Measurements from ENCODE around the gene SMIM10L2A.

SMIM10L2A gene

DNA sequence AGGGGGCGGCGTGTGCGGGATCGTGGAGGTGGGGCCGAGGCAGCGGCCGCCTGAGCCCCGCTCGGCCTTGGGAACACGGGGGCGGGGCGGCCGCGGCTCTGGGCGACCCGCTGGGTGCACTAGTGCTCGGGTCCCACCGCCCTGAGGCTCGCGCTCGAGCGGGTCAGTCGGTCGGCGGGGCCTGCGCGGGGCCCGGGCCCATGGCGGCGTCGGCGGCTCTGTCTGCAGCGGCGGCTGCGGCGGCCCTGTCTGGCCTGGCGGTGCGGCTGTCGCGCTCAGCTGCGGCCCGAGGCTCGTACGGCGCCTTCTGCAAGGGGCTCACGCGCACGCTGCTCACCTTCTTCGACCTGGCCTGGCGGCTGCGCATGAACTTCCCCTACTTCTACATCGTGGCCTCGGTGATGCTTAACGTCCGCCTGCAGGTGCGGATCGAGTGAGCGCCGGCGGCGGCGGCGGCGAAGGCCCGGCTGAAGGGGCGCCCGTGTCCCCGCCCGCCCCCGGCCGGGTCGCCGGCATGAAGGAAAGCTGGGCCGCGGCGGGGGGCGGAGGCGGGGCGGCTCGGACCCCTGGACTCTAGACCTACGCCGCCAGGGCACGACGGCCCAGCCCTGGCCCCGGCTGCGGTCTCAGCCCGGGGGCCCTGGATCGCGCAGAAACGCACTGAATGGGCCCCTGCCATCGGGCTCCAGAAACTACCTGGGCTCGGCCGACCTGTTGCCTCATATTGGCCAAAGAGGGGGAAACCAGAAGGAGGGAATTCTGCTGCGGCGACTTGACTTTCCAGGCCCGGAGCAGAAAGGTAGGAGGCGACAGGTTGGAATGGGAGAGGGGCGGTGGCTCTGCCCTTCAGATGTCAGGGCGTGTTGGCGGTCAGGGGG, at the start of gene SMIM10L2A:
SMIM10L2A (plus strand) TSS at position 13 of the 878 bp plus-strand sequence; CDS start at position 201, 188 bp downstream.
- TF ChIP-seq, protein P1, sequence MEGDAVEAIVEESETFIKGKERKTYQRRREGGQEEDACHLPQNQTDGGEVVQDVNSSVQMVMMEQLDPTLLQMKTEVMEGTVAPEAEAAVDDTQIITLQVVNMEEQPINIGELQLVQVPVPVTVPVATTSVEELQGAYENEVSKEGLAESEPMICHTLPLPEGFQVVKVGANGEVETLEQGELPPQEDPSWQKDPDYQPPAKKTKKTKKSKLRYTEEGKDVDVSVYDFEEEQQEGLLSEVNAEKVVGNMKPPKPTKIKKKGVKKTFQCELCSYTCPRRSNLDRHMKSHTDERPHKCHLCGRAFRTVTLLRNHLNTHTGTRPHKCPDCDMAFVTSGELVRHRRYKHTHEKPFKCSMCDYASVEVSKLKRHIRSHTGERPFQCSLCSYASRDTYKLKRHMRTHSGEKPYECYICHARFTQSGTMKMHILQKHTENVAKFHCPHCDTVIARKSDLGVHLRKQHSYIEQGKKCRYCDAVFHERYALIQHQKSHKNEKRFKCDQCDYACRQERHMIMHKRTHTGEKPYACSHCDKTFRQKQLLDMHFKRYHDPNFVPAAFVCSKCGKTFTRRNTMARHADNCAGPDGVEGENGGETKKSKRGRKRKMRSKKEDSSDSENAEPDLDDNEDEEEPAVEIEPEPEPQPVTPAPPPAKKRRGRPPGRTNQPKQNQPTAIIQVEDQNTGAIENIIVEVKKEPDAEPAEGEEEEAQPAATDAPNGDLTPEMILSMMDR (IDR thresholded peaks at IDR 0.05; ENCODE audit: low read depth, low read length): no peak
- DNase-seq (ENCODE audit: low read depth in 2 of 2): no peak
- peak within 1 kb of the TSS; percentile 13 to 33 for H3K4me3 ChIP-seq (replicated peaks in 1 of 2; ENCODE audit: low read depth in 2 of 2, low read length in 2 of 2)

DNA sequence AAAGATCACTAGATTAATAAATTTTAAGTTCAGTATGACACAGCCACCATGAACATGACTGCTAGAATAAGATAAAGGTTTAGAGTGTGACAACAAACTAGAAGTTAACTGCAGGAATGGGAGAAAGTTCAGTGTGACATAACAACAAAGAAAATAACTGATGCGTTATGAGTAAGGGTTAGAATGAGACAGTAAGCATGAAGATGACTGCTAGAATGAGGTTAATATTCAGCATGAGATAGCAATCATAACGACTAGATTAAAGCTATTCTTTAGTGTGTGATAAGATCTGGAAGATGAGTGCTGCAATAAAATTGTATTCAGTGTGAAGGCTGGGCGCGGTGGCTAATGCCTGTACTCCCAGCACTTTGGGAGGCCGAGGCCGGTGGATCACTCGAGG, 48.4 kb upstream of the SMIM10L2A start:
- no peak overlapping the region for H3K4me3 ChIP-seq (replicated peaks in 1 of 2; ENCODE audit: low read depth in 2 of 2, low read length in 2 of 2)
- DNase-seq (ENCODE audit: low read depth in 2 of 2): no peak
- TF ChIP-seq, protein P1 (IDR thresholded peaks at IDR 0.05; ENCODE audit: low read depth, low read length): no peak

DNA sequence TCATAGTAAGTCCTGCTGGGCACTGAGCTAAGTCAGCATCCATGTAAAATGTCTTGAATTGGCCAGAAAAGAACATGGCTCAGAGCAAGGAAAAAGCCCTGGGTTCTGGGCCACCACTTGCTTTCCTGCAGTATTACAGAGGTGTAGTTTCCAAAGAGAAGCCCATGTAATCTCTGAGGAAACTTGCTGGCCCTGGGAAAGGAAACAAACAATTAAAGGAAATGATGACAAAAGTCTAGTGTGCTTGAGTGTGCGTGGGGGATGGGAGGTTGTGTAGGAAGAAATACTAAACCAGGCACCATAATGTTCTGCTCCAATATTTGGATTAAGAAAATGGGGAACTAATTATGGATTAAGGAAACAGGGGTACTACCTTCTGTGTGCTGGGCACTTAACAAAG, 39.5 kb upstream of the SMIM10L2A start:
- TF ChIP-seq, protein P1 (IDR thresholded peaks at IDR 0.05; ENCODE audit: low read depth, low read length): no peak
- peak; percentile 18 to 36 for DNase-seq (ENCODE audit: low read depth in 2 of 2)
- no peak overlapping the region for H3K4me3 ChIP-seq (replicated peaks in 1 of 2; ENCODE audit: low read depth in 2 of 2, low read length in 2 of 2)

DNA sequence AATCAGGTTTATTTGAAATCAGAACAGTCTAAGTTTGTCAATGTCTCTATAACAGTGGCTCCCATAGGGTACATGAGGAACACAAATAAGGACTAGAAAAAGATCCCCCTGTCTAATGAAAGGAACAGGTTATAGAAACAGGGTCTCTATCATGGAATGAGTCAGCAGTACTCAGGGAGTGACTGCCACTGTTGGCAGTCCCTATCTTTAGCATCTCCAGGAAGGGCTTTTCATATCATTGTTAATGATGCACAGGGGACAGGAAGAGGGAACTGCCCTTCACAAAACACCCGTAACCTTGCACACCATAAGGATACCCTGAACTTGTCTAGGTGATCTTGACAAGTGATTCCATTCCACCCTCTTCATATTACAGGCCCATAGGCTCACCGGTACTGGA, 38.5 kb upstream of the SMIM10L2A start:
- TF ChIP-seq, protein P1 (IDR thresholded peaks at IDR 0.05; ENCODE audit: low read depth, low read length): no peak
- no peak overlapping the region for H3K4me3 ChIP-seq (replicated peaks in 1 of 2; ENCODE audit: low read depth in 2 of 2, low read length in 2 of 2)
- DNase-seq (ENCODE audit: low read depth in 2 of 2): no peak

DNA sequence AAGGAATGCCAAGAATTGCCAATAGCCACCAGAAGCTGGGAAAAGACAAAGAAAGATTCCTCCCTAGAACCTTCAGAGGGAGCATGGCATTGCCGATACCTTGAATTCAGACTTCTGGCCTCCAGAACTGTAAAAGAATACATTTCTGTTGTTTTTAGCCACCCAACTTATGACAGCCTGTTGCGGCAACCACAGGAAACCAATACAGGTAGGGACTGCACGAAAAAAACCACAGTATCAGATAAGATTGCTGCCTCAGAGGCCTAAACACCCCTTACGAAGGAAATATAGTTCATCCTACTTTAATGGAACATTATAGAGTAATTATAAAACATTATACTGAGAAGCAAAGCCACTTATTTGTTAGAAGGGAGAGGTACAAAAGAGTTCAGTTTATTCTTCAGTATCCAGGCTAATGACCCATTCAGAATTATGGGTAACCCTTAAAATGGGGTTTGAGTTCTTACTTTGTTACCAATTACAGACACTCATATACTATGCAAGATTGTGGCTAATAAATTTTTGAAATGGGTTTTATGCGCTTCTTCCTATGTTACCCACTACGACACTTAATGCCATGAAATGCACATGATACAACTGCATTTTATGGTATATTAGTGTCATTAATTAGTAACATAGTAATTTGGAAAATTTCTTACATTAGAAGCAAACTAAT, 37.4 kb upstream of the SMIM10L2A start:
- TF ChIP-seq, protein P1 (IDR thresholded peaks at IDR 0.05; ENCODE audit: low read depth, low read length): no peak
- H3K4me3 ChIP-seq (replicated peaks in 1 of 2; ENCODE audit: low read depth in 2 of 2, low read length in 2 of 2): no peak overlapping the region
- no peak for DNase-seq (ENCODE audit: low read depth in 2 of 2)

DNA sequence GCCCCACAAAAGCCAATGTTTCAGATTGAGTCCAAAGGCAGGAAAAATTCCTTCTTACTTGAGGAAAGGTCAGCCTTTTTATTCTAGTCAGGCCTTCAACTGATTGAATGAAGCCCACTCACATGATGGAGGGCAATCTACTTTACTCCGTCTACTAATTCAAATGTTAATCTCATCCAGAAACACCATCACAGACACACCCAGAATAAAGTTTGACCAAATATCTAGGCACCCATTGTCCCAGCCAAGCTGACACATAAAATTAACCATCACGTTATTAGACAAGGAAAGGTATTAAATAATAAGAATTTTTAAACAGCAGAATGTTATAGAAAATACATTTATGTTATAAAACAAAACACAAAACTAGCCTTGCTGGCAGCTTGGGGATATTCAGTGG, 32.9 kb upstream of the SMIM10L2A start:
- no peak for DNase-seq (ENCODE audit: low read depth in 2 of 2)
- no peak overlapping the region for H3K4me3 ChIP-seq (replicated peaks in 1 of 2; ENCODE audit: low read depth in 2 of 2, low read length in 2 of 2)
- TF ChIP-seq, protein P1 (IDR thresholded peaks at IDR 0.05; ENCODE audit: low read depth, low read length): no peak

Data from cardiac fibroblast (primary cell).